CD4-positive, alpha-beta memory T cell (primary cell): ENCODE results near the gene TLE6. TPM values are rescaled to one million over a fixed set of nuclear protein-coding genes. Genes with fewer than 3 reads are reported as not detected.

Source experiments
- CTCF ChIA-PET: fragments of 350-600 bp; sonication (Branson Sonifier 250); formaldehyde crosslinking; loops from one replicate; lab custom pipeline; 2021; ENCODE audit warnings: inconsistent platforms; ENCODE audit not compliant: partially characterized antibody; lab: Charles Lee
- POLR2A ChIA-PET: fragments of 350-600 bp; sonication (Branson Sonifier 250); formaldehyde crosslinking; loops from one replicate; lab custom pipeline; 2021; ENCODE audit not compliant: partially characterized antibody; lab: Charles Lee
- DNase-seq, 5 donors: peaks; one replicate each; pipeline versions ENCODE4 v3.0.0 to v3.0.0-alpha.2; 2020 to 2022; ENCODE audit warnings: mixed read lengths in 1 of 5
- H3K27ac ChIP-seq: one replicate; pipeline ENCODE4 v1.7.0; 2013; ENCODE audit warnings: low read depth, low read length
- H3K27me3 ChIP-seq: 2 replicates; pipeline ENCODE4 v1.7.0; 2013; ENCODE audit warnings: mild to moderate bottlenecking, low read length, moderate library complexity; ENCODE audit not compliant: insufficient read depth
- H3K36me3 ChIP-seq: 2 replicates; pipeline ENCODE4 v1.7.0; 2013; ENCODE audit warnings: mild to moderate bottlenecking, low read length, moderate library complexity; ENCODE audit not compliant: insufficient read depth
- H3K4me1 ChIP-seq: 2 replicates; pipeline ENCODE4 v1.7.0; 2013; ENCODE audit warnings: mild to moderate bottlenecking, low read length, moderate library complexity; ENCODE audit not compliant: insufficient read depth
- H3K4me3 ChIP-seq, 2 donors: one replicate each; pipeline ENCODE4 v1.7.0; 2013; ENCODE audit warnings: low read length in 2 of 2, mild to moderate bottlenecking in 1 of 2
- H3K9me3 ChIP-seq, 2 donors: one replicate each; pipeline ENCODE4 v1.7.0; 2013; ENCODE audit warnings: low read length in 2 of 2, control low read depth in 1 of 2; ENCODE audit not compliant: control insufficient read depth in 1 of 2
- H3K27ac Mint-ChIP-seq, 7 donors: one replicate each; pipeline ENCODE4 v1.8.0; 2020 to 2021; ENCODE audit warnings: mixed read lengths in 7 of 7, mild to moderate bottlenecking in 6 of 7, inconsistent platforms in 3 of 7, moderate library complexity in 3 of 7
- H3K27me3 Mint-ChIP-seq, 2 donors: one replicate each; pipeline ENCODE4 v1.8.0; 2020 to 2021; ENCODE audit warnings: mixed read lengths in 2 of 2
- H3K36me3 Mint-ChIP-seq, 2 donors: one replicate each; pipeline ENCODE4 v1.8.0; 2020 to 2021; ENCODE audit warnings: mixed read lengths in 2 of 2, inconsistent platforms in 1 of 2, mild to moderate bottlenecking in 1 of 2
- H3K4me1 Mint-ChIP-seq, 4 donors: one replicate each; pipeline ENCODE4 v1.8.0; 2020 to 2021; ENCODE audit warnings: mixed read lengths in 4 of 4, mild to moderate bottlenecking in 1 of 4
- H3K4me3 Mint-ChIP-seq, 8 donors: one replicate each; pipeline ENCODE4 v1.8.0; 2020 to 2021; ENCODE audit warnings: mixed read lengths in 8 of 8, mild to moderate bottlenecking in 7 of 8, moderate library complexity in 6 of 8, inconsistent platforms in 3 of 8
- H3K9me3 Mint-ChIP-seq, 8 donors: one replicate each; pipeline ENCODE4 v1.8.0; 2020 to 2021; ENCODE audit warnings: mixed read lengths in 8 of 8, mild to moderate bottlenecking in 5 of 8, inconsistent platforms in 3 of 8, moderate library complexity in 1 of 8
- intact Hi-C: fragments of 100-400 bp; cut with micrococcal nuclease; formaldehyde crosslinking; loops from one replicate; pipeline ENCODE4 v1.15.1; 2023
- polyA plus RNA-seq, 2 donors: library from polyadenylated mRNA; unstranded; fragments of 300-500 nt; fragmentation: Illumina TruSeq; gene quantifications; one replicate each; pipeline ENCODE4 v1.2.3, GENCODE V29; 2021
- total RNA-seq, 2 experiments: library from RNA; stranded (reverse); gene quantifications; one replicate each; pipeline ENCODE4 v1.2.3, GENCODE V29; 2021

TLE6 gene
- total and polyA plus RNA-seq, 4 experiments from 2014 or later, result not detected

DNA sequence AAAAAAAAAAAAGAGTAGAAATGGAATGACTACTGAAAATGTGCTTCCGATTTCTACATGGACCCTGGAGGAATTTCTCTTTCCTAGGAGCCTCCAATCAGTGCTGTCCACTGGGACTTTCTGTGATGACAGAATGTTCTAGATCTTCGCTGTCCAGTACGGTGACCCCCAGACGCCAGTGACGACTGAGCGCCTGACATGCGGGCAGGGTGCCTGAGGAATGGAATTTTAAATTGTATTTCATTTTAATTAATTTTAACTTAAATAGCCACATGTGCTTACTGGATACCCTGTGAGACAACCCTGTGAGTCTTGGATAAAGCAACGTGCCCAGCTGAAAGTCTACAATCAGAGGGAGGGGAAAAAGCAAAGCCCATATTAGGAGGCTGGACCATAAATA, 4.1 kb upstream of the TLE6 start:
- Histone ChIP-seq H3K4me1 (peaks cover 13% of the 10 kb centered on the region), H3K36me3 (no peaks in the 10 kb centered on the region), H3K27me3 (no peaks in the 10 kb centered on the region), H3K4me3 (no peak overlapping the region), H3K9me3 (no peaks in the 10 kb centered on the region), H3K27ac (no peak overlapping the region)
- Mint-ChIP-seq H3K36me3 (peaks cover 0 to 3% of the 10 kb centered on the region in 2 donors), H3K27me3 (peaks cover 0 to 2% of the 10 kb centered on the region in 2 donors), H3K9me3 (no peaks in the 10 kb centered on the region), H3K4me1 (peaks cover 6 to 19% (median 14%) of the 10 kb centered on the region in 4 donors), H3K4me3 (no peak overlapping the region), H3K27ac (no peak overlapping the region)
- POLR2A ChIA-PET, result no interaction called here
- CTCF ChIA-PET, result interaction anchor here (1.2 kb wide), 1 partner anchor 102 kb away, joined by 3 read pairs; no protein-coding TSS in a partner anchor
- intact Hi-C loops, result no loop called here
- no peak for DNase-seq

DNA sequence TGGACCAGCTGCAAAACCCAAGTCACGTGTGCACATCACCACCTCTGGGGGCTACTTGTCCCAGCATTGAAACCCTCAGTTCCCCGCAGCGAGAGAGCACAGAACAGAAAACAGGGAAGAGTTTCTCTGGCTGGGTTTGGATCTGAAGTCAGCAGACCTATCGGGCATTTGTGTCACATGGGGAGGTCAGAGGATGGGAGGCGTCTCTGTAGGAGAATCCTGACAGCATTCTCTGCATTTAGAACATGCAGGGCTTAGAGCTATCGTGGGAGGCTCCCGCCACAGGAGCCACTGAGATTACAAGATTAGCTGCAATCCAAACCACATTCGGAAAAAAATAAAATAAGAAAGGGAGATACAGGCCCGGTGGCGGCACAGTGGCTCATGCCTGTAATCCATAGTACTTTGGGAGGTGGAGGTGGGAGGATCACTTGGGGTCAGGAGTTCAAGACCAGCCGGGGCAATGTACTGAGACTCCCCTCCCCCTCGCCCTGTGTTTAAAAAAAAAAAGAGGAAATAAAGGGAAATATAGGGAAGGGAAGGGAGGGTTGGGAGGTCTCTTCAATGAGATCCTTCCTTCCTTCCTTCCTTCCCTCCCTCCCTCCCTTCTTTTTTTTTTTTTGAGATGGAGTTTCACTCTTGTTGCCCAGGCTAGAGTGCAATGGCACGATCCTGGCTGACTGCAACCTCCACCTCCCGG, 2.9 kb upstream of the TLE6 start:
- H3K27ac Mint-ChIP-seq, result peak overlapping the region in 1 of 7 donors; percentile 54
- peaks cover 6 to 19% (median 14%) of the 10 kb centered on the region in 4 donors for H3K4me1 Mint-ChIP-seq
- Histone ChIP-seq H3K9me3 (no peaks in the 10 kb centered on the region), H3K27ac (no peak overlapping the region), H3K4me1 (peaks cover 13% of the 10 kb centered on the region), H3K4me3 (no peak overlapping the region), H3K27me3 (no peaks in the 10 kb centered on the region), H3K36me3 (no peaks in the 10 kb centered on the region)
- no peaks in the 10 kb centered on the region for H3K9me3 Mint-ChIP-seq
- ChIA-PET CTCF (interaction anchor here (3.2 kb wide), 2 partner anchors 101 to 134 kb away, joined by 10 to 12 read pairs; no protein-coding TSS in a partner anchor), POLR2A (interaction anchor here (4.1 kb wide), 1 partner anchor 62 kb away, joined by 24 read pairs; no protein-coding TSS in a partner anchor)
- DNase-seq, result no peak
- H3K27me3 Mint-ChIP-seq, result peaks cover 0 to 2% of the 10 kb centered on the region in 2 donors
- H3K4me3 Mint-ChIP-seq, result peak overlapping the region in 5 of 8 donors; percentile 15 to 76 (median 48)
- intact Hi-C loops, result no loop called here
- peaks cover 0 to 3% of the 10 kb centered on the region in 2 donors for H3K36me3 Mint-ChIP-seq

DNA sequence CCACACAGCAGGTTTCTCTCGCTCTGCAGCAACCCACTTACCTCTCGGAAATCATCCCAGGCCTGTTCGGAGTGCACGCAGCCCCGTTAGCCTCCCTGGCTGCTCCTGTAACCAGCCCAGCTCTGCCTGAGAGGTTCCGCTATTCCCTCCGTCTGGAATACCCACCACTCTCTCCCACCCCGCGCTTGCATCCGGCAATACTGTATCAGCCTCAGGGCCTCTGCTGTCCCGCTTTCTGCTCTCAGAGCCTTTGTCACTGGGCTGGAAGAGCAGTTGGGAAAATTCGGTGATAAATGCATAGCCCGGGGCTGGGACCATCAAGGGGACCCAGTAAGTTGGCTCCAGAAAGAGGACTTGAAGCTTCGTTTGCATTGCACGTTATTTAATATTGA, 759 bp upstream of the TLE6 start:
- Histone ChIP-seq H3K27ac (peak overlapping the region; percentile 17), H3K27me3 (no peaks in the 10 kb centered on the region), H3K36me3 (no peaks in the 10 kb centered on the region), H3K4me1 (peaks cover 13% of the 10 kb centered on the region), H3K9me3 (no peaks in the 10 kb centered on the region), H3K4me3 (peak overlapping the region; percentile 54 to 90)
- peak overlapping the region; percentile 90 to 99 (median 94) for H3K4me3 Mint-ChIP-seq
- H3K27me3 Mint-ChIP-seq, result peaks cover 0 to 2% of the 10 kb centered on the region in 2 donors
- no peak for DNase-seq
- peaks cover 6 to 19% (median 14%) of the 10 kb centered on the region in 4 donors for H3K4me1 Mint-ChIP-seq
- CTCF ChIA-PET, result interaction anchor here (1.0 to 3.2 kb wide), 4 partner anchors 12 to 132 kb away, joined by 3 to 12 read pairs (median 9); no protein-coding TSS in a partner anchor
- H3K27ac Mint-ChIP-seq, result peak overlapping the region; percentile 68 to 97 (median 90)
- H3K36me3 Mint-ChIP-seq, result peaks cover 0 to 3% of the 10 kb centered on the region in 2 donors
- intact Hi-C loops, result no loop called here
- POLR2A ChIA-PET, result interaction anchor here (0.9 to 4.1 kb wide), 11 partner anchors 17 to 500 kb away, joined by 3 to 24 read pairs (median 4); partner anchors contain the start of gene TLE5
- no peaks in the 10 kb centered on the region for H3K9me3 Mint-ChIP-seq

DNA sequence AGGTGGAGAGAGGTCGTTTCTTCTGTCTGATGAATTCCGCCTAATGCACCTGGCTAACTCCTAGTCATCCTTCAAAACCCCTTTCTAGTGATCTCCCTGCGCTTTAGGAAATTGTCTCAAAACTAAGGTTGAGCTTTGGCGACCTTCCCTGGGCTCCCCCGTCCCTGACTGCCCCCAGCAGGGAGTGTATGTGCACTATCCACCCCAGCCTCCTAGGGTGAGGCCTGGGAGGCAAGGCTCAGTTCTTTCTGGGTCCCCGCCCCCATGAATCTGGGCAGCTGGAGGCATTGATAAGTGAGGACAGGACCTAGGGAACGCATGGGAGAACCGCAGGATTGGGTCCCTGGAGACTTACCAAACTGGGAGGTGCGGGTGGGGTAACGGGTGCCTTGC, 378 bp downstream of the TLE6 start:
- Histone ChIP-seq H3K36me3 (no peaks in the 10 kb centered on the region), H3K27ac (no peak overlapping the region), H3K9me3 (no peaks in the 10 kb centered on the region), H3K4me1 (peaks cover 13% of the 10 kb centered on the region), H3K4me3 (peak overlapping the region in 1 of 2 donors; percentile 90), H3K27me3 (no peaks in the 10 kb centered on the region)
- Mint-ChIP-seq H3K27me3 (peaks cover 0 to 6% of the 10 kb centered on the region in 2 donors), H3K36me3 (peaks cover 0 to 3% of the 10 kb centered on the region in 2 donors), H3K4me1 (peaks cover 6 to 19% (median 14%) of the 10 kb centered on the region in 4 donors), H3K4me3 (peak overlapping the region in 5 of 8 donors; percentile 22 to 96 (median 46)), H3K27ac (peak overlapping the region in 4 of 7 donors; percentile 7 to 80 (median 46)), H3K9me3 (no peaks in the 10 kb centered on the region)
- CTCF ChIA-PET, result interaction anchor here (0.8 to 3.2 kb wide), 3 partner anchors 17 to 131 kb away, joined by 3 to 10 read pairs (median 3); no protein-coding TSS in a partner anchor
- POLR2A ChIA-PET, result interaction anchor here (0.6 to 4.1 kb wide), 10 partner anchors 27 to 136 kb away, joined by 3 to 24 read pairs (median 4); partner anchors contain the start of genes TLE5 and ZNF555
- peak in 1 of 5 donors; percentile 5 for DNase-seq
- intact Hi-C loops, result loop anchor here (1.0 kb wide), 1 partner anchor 58 kb away; no protein-coding TSS in a partner anchor

DNA sequence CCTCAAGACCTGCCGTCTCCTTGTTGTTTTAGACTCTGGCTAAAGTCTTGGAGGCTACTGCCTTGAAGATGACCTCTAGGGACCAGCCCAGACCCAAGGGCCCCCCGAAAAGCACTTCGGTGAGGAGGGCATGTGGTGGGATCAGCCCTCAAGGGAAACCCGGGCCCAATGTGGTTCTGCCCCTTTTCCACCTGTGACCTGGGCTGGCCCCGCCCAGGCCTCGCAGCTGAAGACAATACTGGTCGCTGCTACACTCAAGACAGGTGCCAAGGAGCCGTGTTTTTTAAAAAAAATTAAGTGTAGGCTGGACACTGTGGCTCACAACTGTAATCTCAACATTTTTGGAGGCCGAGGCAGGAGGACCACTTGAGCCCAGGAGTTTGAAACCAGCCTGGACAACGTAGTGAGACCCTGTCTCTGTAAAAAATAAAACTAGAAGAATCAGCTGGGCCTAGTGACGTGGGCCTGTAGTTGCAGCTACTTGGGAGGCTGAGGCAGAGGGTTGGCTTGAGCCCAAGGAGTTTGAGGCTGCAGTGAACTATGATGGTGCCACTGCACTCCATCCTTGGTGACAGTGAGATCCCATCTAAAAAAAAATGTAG, 903 bp downstream of the TLE6 start:
- H3K4me1 ChIP-seq, result peaks cover 13% of the 10 kb centered on the region
- intact Hi-C loops, result no loop called here
- CTCF ChIA-PET, result interaction anchor here (1.4 kb wide), 1 partner anchor 74 kb away, joined by 3 read pairs; no protein-coding TSS in a partner anchor
- no peak for DNase-seq
- no peak overlapping the region for H3K4me3 ChIP-seq
- Mint-ChIP-seq H3K9me3 (no peaks in the 10 kb centered on the region), H3K27ac (peak overlapping the region in 1 of 7 donors; percentile 7), H3K4me3 (no peak overlapping the region), H3K27me3 (peaks cover under 1 to 9% of the 10 kb centered on the region in 2 donors), H3K4me1 (peaks cover 6 to 19% (median 14%) of the 10 kb centered on the region in 4 donors), H3K36me3 (peaks cover 0 to 3% of the 10 kb centered on the region in 2 donors)
- H3K36me3 ChIP-seq, result no peaks in the 10 kb centered on the region
- POLR2A ChIA-PET, result interaction anchor here (0.6 to 4.1 kb wide), 9 partner anchors 28 to 137 kb away, joined by 3 to 24 read pairs (median 4); partner anchors contain the start of genes TLE5 and ZNF555
- no peaks in the 10 kb centered on the region for H3K9me3 ChIP-seq
- H3K27ac ChIP-seq, result no peak overlapping the region
- H3K27me3 ChIP-seq, result no peaks in the 10 kb centered on the region

DNA sequence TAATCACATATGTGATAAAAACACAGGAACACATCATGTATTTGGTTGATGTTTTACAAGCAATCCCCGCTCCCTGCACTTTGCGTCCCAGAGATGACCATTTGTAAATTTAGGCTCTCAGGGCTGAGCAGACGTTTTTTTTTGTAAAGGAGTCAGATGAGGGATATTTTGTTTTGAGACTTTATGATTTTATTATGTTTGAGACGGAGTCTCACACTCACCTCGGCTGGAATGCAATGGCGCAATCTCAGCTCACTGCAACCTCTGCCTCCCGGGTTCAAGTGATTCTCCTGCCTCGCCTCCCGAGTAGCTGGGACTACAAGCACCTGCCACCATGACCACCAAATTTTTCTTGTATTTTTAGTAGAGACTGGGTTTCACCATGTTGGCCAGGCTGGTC, 1.4 kb downstream of the TLE6 start:
- Histone ChIP-seq H3K4me3 (no peak overlapping the region), H3K36me3 (no peaks in the 10 kb centered on the region), H3K27me3 (no peaks in the 10 kb centered on the region), H3K9me3 (no peaks in the 10 kb centered on the region), H3K27ac (no peak overlapping the region), H3K4me1 (peaks cover 13% of the 10 kb centered on the region)
- Mint-ChIP-seq H3K4me3 (peak overlapping the region in 1 of 8 donors; percentile 25), H3K27me3 (peaks cover 2 to 13% of the 10 kb centered on the region in 2 donors), H3K36me3 (peaks cover 0 to 3% of the 10 kb centered on the region in 2 donors), H3K27ac (no peak overlapping the region), H3K9me3 (no peaks in the 10 kb centered on the region), H3K4me1 (peaks cover 8 to 19% (median 14%) of the 10 kb centered on the region in 4 donors)
- DNase-seq, result no peak
- ChIA-PET CTCF (no interaction called here), POLR2A (interaction anchor here (1.1 kb wide), 1 partner anchor 57 kb away, joined by 4 read pairs; no protein-coding TSS in a partner anchor)
- intact Hi-C loops, result no loop called here
